Skeletal muscle tissue (tissue), 4 donors: ENCODE results near the gene RRAD. TPM values are rescaled to one million over a fixed set of nuclear protein-coding genes. Genes with fewer than 3 reads are reported as not detected.
A peak's percentile ranks its signal among the peaks of the same experiment; 100 is the strongest.

Experiments
- H3K27ac ChIP-seq: one replicate; pipeline ENCODE4 v1.7.0; 2013; ENCODE audit warnings: mild to moderate bottlenecking, low read depth, low read length, inconsistent platforms
- H3K27me3 ChIP-seq, 3 donors: one replicate each; pipeline ENCODE4 v1.7.0; 2013; ENCODE audit warnings: low read length in 3 of 3; ENCODE audit not compliant: control insufficient read depth in 3 of 3, insufficient read depth in 3 of 3
- H3K36me3 ChIP-seq, 3 donors: one replicate each; pipeline ENCODE4 v1.7.0; 2013; ENCODE audit warnings: low read length in 3 of 3; ENCODE audit not compliant: control insufficient read depth in 3 of 3, insufficient read depth in 3 of 3
- H3K4me1 ChIP-seq, 3 donors: one replicate each; pipeline ENCODE4 v1.7.0; 2013; ENCODE audit warnings: low read length in 3 of 3, mild to moderate bottlenecking in 3 of 3; ENCODE audit not compliant: control insufficient read depth in 3 of 3, insufficient read depth in 3 of 3
- H3K4me3 ChIP-seq, 3 donors: one replicate each; pipeline ENCODE4 v1.7.0; 2013; ENCODE audit warnings: low read length in 3 of 3
- H3K9ac ChIP-seq, 3 donors: one replicate each; pipeline ENCODE4 v1.7.0; 2013; ENCODE audit warnings: low read length in 3 of 3, mild to moderate bottlenecking in 3 of 3, moderate library complexity in 2 of 3, low read depth in 1 of 3
- H3K9me3 ChIP-seq, 3 donors: one replicate each; pipeline ENCODE4 v1.7.0; 2013; ENCODE audit warnings: low read length in 3 of 3; ENCODE audit not compliant: control insufficient read depth in 3 of 3
- total RNA-seq: library from RNA; depleted of rRNA; stranded (reverse); fragments of >200 nt; gene quantifications from one replicate; pipeline ENCODE4 v1.2.3, GENCODE V29; 2014
- donor health status: Osteomylitis.

Gene RRAD
- total RNA-seq, 1 donor from 2014 or later: 19.3 TPM

DNA sequence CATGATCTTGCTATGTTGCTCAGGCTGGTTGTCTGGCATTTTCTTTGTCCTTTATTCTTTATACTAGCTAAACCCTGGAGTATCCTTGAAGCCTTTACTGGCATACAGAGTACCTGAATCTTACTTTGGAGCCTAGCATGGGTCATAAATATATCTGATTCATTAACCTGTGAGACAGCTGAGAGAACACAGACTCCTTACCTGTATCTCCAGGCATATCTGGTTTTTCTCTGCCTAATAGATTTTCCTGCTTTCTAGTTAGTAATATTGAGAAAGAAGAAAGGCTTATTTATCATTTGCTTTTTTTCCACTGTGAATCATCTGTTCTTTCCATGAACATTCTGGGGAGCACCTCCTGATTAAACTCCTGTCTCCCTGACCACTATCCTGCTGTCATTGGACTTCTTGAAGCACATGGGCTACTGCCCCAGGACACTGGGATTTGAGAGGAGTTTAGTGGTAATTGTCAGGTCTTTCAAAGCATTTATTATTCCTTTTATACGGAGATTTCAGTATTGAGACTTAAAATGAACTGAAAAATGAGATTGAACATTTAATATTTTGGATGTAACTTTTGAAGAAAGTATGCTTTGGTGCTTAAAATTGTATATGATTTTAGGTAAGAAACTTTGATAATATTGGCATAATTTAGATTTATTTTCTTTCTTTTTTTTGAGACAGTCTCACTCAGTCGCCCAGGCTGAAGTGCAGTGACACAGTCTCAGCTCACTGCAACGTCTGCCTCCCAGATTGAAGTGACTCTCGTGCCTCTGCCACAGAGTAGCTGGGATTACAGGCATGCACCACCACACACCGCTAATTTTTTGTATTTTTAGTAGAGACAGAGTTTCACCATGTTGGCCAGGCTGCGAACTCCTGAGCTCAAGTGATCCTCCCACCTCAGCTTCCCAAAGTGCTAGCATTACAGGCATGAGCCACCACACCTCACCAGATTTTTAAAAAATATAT, 36.4 kb downstream of the RRAD start:
- H3K9ac ChIP-seq: no peak overlapping the region
- H3K4me3 ChIP-seq: no peak overlapping the region
- H3K9me3 ChIP-seq: no peaks in the 10 kb centered on the region
- no peaks in the 10 kb centered on the region for H3K27me3 ChIP-seq
- peaks cover 0 to 4% (median 0%) of the 10 kb centered on the region in 3 donors for H3K4me1 ChIP-seq
- no peak overlapping the region for H3K27ac ChIP-seq
- peaks cover 14 to 19% (median 16%) of the 10 kb centered on the region in 3 donors for H3K36me3 ChIP-seq

GRCh38 chr16:66886914-66887313, 38.4 kb downstream of the RRAD start:
- no peak overlapping the region for H3K27ac ChIP-seq
- no peaks in the 10 kb centered on the region for H3K9me3 ChIP-seq
- H3K36me3 ChIP-seq: peaks cover 14 to 19% (median 16%) of the 10 kb centered on the region in 3 donors
- no peak overlapping the region for H3K4me3 ChIP-seq
- no peaks in the 10 kb centered on the region for H3K27me3 ChIP-seq
- no peak overlapping the region for H3K9ac ChIP-seq
- peaks cover 0 to 4% (median 0%) of the 10 kb centered on the region in 3 donors for H3K4me1 ChIP-seq

DNA sequence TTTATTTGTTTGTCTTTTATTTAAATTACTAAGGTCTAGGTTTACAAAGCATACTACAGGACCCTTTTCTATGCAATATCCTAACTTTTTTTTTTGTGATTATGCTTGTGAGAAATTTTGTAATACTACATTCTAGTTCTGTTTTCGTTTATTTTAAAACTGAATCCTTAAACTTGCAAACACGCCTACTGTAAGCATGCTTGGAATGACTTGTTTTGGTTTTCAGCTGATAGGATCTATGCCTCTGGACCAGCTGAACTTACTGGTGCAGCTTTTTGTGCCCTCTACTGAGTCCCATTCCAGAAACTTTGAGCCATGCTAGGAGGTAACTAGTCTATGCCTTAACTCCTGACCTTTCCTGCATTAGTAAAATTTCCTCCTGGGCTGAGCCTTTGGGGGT, 39.0 kb downstream of the RRAD start:
- H3K9ac ChIP-seq: no peak overlapping the region
- H3K9me3 ChIP-seq: no peaks in the 10 kb centered on the region
- H3K36me3 ChIP-seq: peaks cover 14 to 19% (median 16%) of the 10 kb centered on the region in 3 donors
- no peak overlapping the region for H3K27ac ChIP-seq
- H3K27me3 ChIP-seq: no peaks in the 10 kb centered on the region
- H3K4me3 ChIP-seq: no peak overlapping the region
- peaks cover 0 to 8% (median 2%) of the 10 kb centered on the region in 3 donors for H3K4me1 ChIP-seq

GRCh38 chr16:66885491-66885890, 39.8 kb downstream of the RRAD start:
- no peak overlapping the region for H3K9ac ChIP-seq
- H3K27ac ChIP-seq: no peak overlapping the region
- H3K9me3 ChIP-seq: no peaks in the 10 kb centered on the region
- peaks cover 14 to 19% (median 16%) of the 10 kb centered on the region in 3 donors for H3K36me3 ChIP-seq
- H3K4me1 ChIP-seq: peaks cover 0 to 11% (median 6%) of the 10 kb centered on the region in 3 donors
- no peak overlapping the region for H3K4me3 ChIP-seq
- no peaks in the 10 kb centered on the region for H3K27me3 ChIP-seq

- Histone ChIP-seq H3K27ac (no peak overlapping the region), H3K4me1 (peaks cover 4 to 18% (median 13%) of the 10 kb centered on the region in 3 donors), H3K4me3 (no peak overlapping the region), H3K27me3 (no peaks in the 10 kb centered on the region), H3K9ac (no peak overlapping the region), H3K36me3 (peaks cover 14 to 19% (median 16%) of the 10 kb centered on the region in 3 donors), H3K9me3 (no peaks in the 10 kb centered on the region)
These were observed 42.6 kb downstream of the RRAD start for GRCh38 chr16:66882702-66883101.

GRCh38 chr16:66881964-66882508, 43.3 kb downstream of the RRAD start:
- no peaks in the 10 kb centered on the region for H3K27me3 ChIP-seq
- no peak overlapping the region for H3K9ac ChIP-seq
- no peak overlapping the region for H3K27ac ChIP-seq
- H3K36me3 ChIP-seq: peaks cover 14 to 19% (median 16%) of the 10 kb centered on the region in 3 donors
- no peaks in the 10 kb centered on the region for H3K9me3 ChIP-seq
- peaks cover 4 to 18% (median 13%) of the 10 kb centered on the region in 3 donors for H3K4me1 ChIP-seq
- no peak overlapping the region for H3K4me3 ChIP-seq

DNA sequence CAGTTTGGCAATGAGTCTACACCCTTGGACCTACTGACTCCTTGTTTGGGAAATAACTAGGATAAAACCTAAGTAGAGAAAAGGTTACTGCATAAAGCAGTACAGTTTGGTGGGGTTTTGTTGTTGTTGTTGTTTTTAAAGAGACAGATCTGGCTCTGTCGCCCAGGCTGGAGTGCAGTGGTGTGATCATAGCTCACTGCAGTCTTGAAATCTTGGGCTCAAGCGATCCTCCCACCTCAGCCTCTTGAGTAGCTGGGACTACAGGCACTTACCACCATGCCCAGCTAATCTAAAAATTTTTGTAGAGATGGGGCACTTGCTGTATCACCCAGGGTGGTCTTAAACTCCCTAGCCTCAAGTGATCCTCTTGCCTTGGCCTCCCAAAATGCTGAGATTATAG, 43.8 kb downstream of the RRAD start:
- Histone ChIP-seq H3K9ac (peak overlapping the region in 1 of 3 donors; percentile 28), H3K9me3 (no peaks in the 10 kb centered on the region), H3K27ac (no peak overlapping the region), H3K4me1 (peaks cover 4 to 18% (median 13%) of the 10 kb centered on the region in 3 donors), H3K36me3 (peaks cover 14 to 16% (median 16%) of the 10 kb centered on the region in 3 donors), H3K4me3 (peak overlapping the region in 1 of 3 donors; percentile 27), H3K27me3 (no peaks in the 10 kb centered on the region)

- Histone ChIP-seq H3K4me3 (peak overlapping the region; percentile 86 to 96 (median 95)), H3K9ac (peak overlapping the region; percentile 83 to 92 (median 89)), H3K27me3 (no peaks in the 10 kb centered on the region), H3K9me3 (no peaks in the 10 kb centered on the region), H3K36me3 (peaks cover 13 to 16% (median 14%) of the 10 kb centered on the region in 3 donors), H3K27ac (peak overlapping the region; percentile 41), H3K4me1 (peaks cover 4 to 18% (median 13%) of the 10 kb centered on the region in 3 donors)
These were observed 44.3 kb downstream of the RRAD start for GRCh38 chr16:66881014-66881417.

DNA sequence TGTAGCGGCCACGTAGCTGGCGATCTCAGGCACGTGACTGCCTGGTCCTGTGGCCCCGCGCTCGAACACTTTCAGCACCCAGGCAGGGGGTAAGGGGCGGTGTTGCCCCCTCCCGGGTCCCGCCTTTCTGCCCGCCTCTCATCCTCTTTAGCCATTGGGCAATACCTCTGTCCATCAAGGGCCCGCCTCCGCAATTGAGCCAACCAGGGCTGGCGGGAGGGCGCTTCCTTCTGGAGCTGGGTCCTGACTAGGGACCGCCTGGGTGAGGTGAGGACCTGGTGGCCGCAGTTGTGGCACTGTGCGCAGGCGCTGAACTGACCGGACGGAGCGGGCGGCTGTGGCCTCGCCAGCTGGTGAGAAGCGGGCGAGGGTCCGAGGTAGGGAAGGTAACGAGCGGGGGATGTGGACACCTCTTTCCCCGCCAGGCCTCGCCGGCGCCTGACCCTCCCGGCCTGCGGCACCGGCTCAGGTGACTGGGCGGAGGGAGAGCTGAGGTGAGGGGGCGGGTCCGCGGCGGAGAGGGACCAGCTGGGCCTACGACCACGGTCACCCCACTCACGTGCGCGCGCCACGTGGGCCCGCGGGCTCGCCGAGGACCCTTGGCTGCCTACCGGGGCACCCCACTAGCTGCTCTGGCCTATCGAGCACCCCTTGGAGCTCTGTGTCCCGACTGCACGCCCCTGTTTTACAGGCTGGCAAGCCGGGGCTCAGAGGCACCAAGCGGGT, 44.9 kb downstream of the RRAD start, which contains the start of gene PDP2:
TSS of gene PDP2 (plus strand) at position 228 of the 726 bp plus-strand sequence. CDS start 3,770 bp downstream, outside the sequence.
- Histone ChIP-seq H3K27ac (peak within 1 kb of the TSS; percentile 41), H3K4me1 (peaks cover 4 to 18% (median 13%) of the 10 kb centered on the region in 3 donors), H3K36me3 (peaks cover 11 to 13% (median 12%) of the 10 kb centered on the region in 3 donors), H3K27me3 (no peaks in the 10 kb centered on the region), H3K9me3 (no peaks in the 10 kb centered on the region), H3K9ac (peak within 1 kb of the TSS; percentile 83 to 92 (median 89)), H3K4me3 (peak within 1 kb of the TSS; percentile 86 to 96 (median 95))
